NB4 (cell line): ENCODE measurements around the gene DSE.

Experiments used
- DNase-seq: peaks from one replicate; pipeline ENCODE4 v3.0.0; 2010; ENCODE audit warnings: low read depth
- H3K4me3 ChIP-seq: one replicate; pipeline ENCODE4 v1.5.1; 2011; ENCODE audit warnings: mild to moderate bottlenecking, low read depth, low read length, moderate library complexity
- MYC ChIP-seq: IDR thresholded peaks from 2 replicates; pipeline ENCODE4 v1.6.1; 2011; ENCODE audit warnings: low read depth, low read length
- POLR2A ChIP-seq: IDR thresholded peaks from 2 replicates; pipeline ENCODE4 v1.6.1; 2011; ENCODE audit warnings: mild to moderate bottlenecking; ENCODE audit not compliant: insufficient read length; ENCODE audit errors: extremely low read depth
- TF ChIP-seq, protein P1 (sequence below): IDR thresholded peaks from one replicate; pipeline ENCODE4 v1.5.1; 2012; ENCODE audit warnings: low read depth, low read length
- TF ChIP-seq, protein P2 (sequence below): IDR thresholded peaks from 2 replicates; pipeline ENCODE4 v1.6.1; 2011; ENCODE audit warnings: low read depth, low read length

The DSE gene

DNA sequence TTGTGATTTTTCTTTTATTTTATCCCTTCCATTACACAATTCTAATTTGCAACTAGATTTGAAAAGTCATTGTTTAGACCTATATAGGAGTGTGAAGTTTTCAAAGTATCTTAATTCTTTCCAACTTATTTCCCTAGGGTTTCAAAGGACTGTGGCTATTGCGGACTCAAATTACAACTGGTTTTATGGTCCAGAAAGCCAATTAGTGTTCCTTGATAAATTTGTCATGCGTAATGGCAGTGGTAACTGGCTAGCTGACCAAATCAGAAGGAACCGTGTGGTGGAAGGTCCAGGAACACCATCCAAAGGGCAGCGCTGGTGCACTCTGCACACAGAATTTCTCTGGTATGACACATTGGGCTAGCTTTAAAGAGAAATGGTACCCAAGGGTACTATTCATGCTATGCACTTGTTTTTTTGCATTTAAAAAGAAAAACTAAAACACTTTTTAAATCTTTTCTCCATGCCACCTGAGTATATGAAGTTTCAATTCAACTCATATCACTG is 62.5 kb downstream of the DSE start:
- H3K4me3 ChIP-seq: no peak overlapping the region
- DNase-seq: no peak
- TF ChIP-seq, protein P1, sequence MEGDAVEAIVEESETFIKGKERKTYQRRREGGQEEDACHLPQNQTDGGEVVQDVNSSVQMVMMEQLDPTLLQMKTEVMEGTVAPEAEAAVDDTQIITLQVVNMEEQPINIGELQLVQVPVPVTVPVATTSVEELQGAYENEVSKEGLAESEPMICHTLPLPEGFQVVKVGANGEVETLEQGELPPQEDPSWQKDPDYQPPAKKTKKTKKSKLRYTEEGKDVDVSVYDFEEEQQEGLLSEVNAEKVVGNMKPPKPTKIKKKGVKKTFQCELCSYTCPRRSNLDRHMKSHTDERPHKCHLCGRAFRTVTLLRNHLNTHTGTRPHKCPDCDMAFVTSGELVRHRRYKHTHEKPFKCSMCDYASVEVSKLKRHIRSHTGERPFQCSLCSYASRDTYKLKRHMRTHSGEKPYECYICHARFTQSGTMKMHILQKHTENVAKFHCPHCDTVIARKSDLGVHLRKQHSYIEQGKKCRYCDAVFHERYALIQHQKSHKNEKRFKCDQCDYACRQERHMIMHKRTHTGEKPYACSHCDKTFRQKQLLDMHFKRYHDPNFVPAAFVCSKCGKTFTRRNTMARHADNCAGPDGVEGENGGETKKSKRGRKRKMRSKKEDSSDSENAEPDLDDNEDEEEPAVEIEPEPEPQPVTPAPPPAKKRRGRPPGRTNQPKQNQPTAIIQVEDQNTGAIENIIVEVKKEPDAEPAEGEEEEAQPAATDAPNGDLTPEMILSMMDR: no peak
- TF ChIP-seq, protein P2, sequence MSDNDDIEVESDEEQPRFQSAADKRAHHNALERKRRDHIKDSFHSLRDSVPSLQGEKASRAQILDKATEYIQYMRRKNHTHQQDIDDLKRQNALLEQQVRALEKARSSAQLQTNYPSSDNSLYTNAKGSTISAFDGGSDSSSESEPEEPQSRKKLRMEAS: no peak
- TF ChIP-seq POLR2A (no peak), MYC (no peak)

DNA sequence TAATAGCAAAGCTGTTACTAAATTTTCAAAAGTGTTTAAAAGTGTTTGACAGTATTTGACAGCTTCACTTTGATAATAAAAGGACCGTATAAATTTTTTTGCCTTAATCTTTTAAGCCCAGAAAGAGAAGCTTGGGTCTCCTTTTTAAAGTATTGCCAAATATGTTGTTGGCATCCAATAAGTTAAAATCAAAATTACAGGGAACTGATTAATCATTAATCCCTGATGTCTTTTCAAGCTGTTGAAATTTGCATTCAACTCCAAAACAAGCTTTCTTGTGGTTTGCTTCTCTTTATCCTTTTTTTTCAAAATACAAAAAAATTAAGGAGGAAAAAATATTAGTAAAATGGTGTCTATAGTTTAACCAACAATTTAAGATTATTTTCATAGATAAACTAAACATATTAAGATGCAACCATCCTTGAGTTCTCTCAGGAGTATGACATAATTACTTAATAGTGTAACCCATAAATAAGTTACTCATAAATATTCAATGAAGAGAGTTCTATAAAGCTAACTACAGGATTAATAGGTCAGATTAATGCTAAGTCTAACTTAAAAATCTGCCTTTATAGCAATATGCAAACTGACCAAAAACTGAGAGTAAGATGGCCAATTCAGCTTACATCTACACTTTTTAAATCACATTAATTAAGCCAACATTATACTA is 63.4 kb downstream of the DSE start:
- no peak overlapping the region for H3K4me3 ChIP-seq
- TF ChIP-seq, protein P2: no peak
- no peak for DNase-seq

- H3K4me3 ChIP-seq: no peak overlapping the region
- no peak for TF ChIP-seq MYC
- TF ChIP-seq, protein P2: no peak
- no peak for DNase-seq
These were observed 65.8 kb downstream of the DSE start for GRCh38 chr6:116436586-116436985.

GRCh38 chr6:116437656-116438055 is 66.9 kb downstream of the DSE start:
- TF ChIP-seq POLR2A: no peak
- DNase-seq: no peak
- no peak overlapping the region for H3K4me3 ChIP-seq

- no peak for DNase-seq
- no peak overlapping the region for H3K4me3 ChIP-seq
- TF ChIP-seq, protein P2: no peak
- no peak for TF ChIP-seq POLR2A
- no peak for TF ChIP-seq MYC
- TF ChIP-seq, protein P1: no peak
These were observed 68.1 kb downstream of the DSE start for GRCh38 chr6:116438590-116439448.

DNA sequence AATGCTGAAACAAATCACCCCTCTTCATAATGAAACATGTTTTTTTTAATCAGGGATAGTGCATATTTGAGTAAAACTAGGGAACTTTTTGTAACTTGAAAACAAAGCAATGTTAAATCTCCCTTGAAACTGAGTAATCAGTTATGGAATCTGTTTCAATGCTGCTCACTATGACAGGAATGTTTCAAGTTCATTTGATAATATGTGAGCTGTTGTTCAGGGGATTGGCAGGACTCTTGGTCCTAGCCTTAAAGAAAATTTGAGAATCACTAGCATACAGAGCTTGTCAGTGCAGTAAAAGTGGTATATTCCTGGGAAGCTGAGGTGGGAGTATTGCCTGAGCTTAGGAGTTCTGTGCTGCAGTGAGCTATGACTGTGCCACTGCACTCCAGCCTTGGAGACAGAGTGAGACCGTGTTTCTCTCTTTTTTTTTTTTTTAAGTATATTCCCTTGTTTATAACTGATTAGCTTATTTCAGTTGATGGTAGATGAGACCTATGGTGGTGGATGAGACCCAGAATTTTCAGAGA is 68.8 kb downstream of the DSE start:
- DNase-seq: no peak
- no peak overlapping the region for H3K4me3 ChIP-seq
- TF ChIP-seq POLR2A (no peak), MYC (no peak)
- TF ChIP-seq, protein P1: no peak
- TF ChIP-seq, protein P2: no peak

- TF ChIP-seq, protein P1: no peak
- TF ChIP-seq POLR2A (no peak), MYC (no peak)
- TF ChIP-seq, protein P2: no peak
- no peak overlapping the region for H3K4me3 ChIP-seq
- no peak for DNase-seq
These were observed 72.4 kb downstream of the DSE start for GRCh38 chr6:116443105-116443504.
